Ishikawa (cell line): ENCODE measurements around the gene PARP11.

Experiments
- CEBPB ChIP-seq: IDR thresholded peaks from 2 replicates; pipeline ENCODE4 v1.6.1; 2012
- CREB1 ChIP-seq: IDR thresholded peaks from 2 replicates; pipeline ENCODE4 v1.6.1; 2012; ENCODE audit warnings: low read depth
- EGR1 ChIP-seq: IDR thresholded peaks from 2 replicates; pipeline ENCODE4 v1.6.1; 2012
- EP300 ChIP-seq: IDR thresholded peaks from 2 replicates; pipeline ENCODE4 v1.6.1; 2012; ENCODE audit warnings: borderline replicate concordance
- FOXM1 ChIP-seq: IDR thresholded peaks from 2 replicates; pipeline ENCODE4 v1.6.1; 2012; ENCODE audit warnings: low read depth, borderline replicate concordance
- MAX ChIP-seq: IDR thresholded peaks from 2 replicates; pipeline ENCODE4 v1.6.1; 2012
- NFIC ChIP-seq: IDR thresholded peaks from 2 replicates; pipeline ENCODE4 v1.6.1; 2012
- RAD21 ChIP-seq: IDR thresholded peaks from 2 replicates; pipeline ENCODE4 v1.6.1; 2012; ENCODE audit warnings: low read depth
- TAF1 ChIP-seq: IDR thresholded peaks from 2 replicates; pipeline ENCODE4 v1.6.1; 2012; ENCODE audit warnings: low read depth, mild to moderate bottlenecking
- TCF12 ChIP-seq: IDR thresholded peaks from 2 replicates; pipeline ENCODE4 v1.6.1; 2012; ENCODE audit warnings: low read depth
- TEAD4 ChIP-seq: IDR thresholded peaks from 2 replicates; pipeline ENCODE4 v1.6.1; 2012
- USF1 ChIP-seq: IDR thresholded peaks from 2 replicates; pipeline ENCODE4 v1.6.1; 2012
- YY1 ChIP-seq: IDR thresholded peaks from 2 replicates; pipeline ENCODE4 v1.6.1; 2012; ENCODE audit warnings: low read depth
- ZBTB7A ChIP-seq: IDR thresholded peaks from 2 replicates; pipeline ENCODE4 v1.6.1; 2012; ENCODE audit warnings: low read depth
- TF ChIP-seq, protein P1 (sequence below): IDR thresholded peaks from 2 replicates; pipeline ENCODE4 v1.6.1; 2012; ENCODE audit warnings: low read depth, mild to moderate bottlenecking

The PARP11 gene

DNA sequence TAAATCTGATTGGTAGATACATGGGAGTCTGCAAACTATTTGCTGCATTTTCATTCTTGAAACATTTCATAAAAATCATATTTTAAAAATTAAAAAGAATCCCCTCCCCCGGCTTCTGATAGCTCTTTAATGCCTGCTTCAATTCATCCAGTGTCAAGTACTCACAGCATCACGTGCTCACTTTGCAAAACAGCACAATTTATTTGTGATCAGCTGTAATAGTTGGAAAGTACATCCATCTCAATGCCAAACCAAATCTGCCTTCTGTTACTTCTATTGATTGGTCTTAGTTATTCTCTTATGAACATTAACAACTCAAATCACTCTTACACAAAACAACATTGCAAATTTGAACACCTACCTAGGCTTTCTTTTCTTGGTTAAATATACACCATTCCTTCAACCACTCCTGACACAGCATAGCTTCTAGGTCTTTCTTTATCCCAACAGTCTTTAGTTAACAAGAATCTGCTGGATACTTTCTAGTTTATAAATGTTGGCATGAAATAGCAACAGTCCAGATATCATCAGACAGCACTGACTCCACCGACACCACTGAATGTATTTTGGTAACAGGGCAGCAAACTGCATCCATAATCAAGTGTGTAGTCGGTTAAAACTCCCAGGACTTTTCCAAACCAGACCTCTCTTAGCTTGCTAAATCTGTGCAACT, 58.0 kb downstream of the PARP11 start:
- TF ChIP-seq CEBPB (no peak), EP300 (no peak), NFIC (no peak), MAX (no peak), YY1 (no peak), TCF12 (no peak), EGR1 (no peak), FOXM1 (no peak), USF1 (no peak), TEAD4 (no peak), TAF1 (no peak), RAD21 (no peak), ZBTB7A (no peak), CREB1 (no peak)
- TF ChIP-seq, protein P1, sequence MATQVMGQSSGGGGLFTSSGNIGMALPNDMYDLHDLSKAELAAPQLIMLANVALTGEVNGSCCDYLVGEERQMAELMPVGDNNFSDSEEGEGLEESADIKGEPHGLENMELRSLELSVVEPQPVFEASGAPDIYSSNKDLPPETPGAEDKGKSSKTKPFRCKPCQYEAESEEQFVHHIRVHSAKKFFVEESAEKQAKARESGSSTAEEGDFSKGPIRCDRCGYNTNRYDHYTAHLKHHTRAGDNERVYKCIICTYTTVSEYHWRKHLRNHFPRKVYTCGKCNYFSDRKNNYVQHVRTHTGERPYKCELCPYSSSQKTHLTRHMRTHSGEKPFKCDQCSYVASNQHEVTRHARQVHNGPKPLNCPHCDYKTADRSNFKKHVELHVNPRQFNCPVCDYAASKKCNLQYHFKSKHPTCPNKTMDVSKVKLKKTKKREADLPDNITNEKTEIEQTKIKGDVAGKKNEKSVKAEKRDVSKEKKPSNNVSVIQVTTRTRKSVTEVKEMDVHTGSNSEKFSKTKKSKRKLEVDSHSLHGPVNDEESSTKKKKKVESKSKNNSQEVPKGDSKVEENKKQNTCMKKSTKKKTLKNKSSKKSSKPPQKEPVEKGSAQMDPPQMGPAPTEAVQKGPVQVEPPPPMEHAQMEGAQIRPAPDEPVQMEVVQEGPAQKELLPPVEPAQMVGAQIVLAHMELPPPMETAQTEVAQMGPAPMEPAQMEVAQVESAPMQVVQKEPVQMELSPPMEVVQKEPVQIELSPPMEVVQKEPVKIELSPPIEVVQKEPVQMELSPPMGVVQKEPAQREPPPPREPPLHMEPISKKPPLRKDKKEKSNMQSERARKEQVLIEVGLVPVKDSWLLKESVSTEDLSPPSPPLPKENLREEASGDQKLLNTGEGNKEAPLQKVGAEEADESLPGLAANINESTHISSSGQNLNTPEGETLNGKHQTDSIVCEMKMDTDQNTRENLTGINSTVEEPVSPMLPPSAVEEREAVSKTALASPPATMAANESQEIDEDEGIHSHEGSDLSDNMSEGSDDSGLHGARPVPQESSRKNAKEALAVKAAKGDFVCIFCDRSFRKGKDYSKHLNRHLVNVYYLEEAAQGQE = no peak

DNA sequence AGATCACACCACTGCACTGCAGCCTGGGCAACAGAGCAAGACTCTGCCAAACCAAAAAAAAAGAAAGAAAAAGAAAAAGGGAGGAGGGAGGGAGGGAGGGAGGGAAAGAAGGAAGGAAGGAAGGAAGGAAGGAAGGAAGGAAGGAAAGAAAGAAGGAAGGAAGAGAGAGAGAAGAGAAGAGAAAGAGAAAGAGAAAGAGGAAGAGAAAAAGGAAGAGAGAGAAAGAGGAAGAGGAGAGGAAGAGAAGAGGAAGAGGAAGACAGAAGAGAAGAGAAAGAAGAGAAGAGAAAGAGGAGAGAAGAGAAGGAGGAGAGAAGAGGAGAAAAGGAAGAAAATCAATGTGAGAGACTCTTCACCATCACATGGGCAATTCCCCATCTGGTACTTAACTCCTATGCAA, 62.7 kb downstream of the PARP11 start:
- TF ChIP-seq TEAD4 = no peak
- TF ChIP-seq USF1 = no peak
- TF ChIP-seq CREB1 = no peak
- no peak for TF ChIP-seq ZBTB7A
- TF ChIP-seq CEBPB = no peak
- no peak for TF ChIP-seq FOXM1
- TF ChIP-seq, protein P1 = no peak
- no peak for TF ChIP-seq NFIC
- TF ChIP-seq RAD21 = no peak
- no peak for TF ChIP-seq TCF12
- no peak for TF ChIP-seq EGR1
- no peak for TF ChIP-seq YY1
- no peak for TF ChIP-seq TAF1
- TF ChIP-seq EP300 = no peak
- TF ChIP-seq MAX = no peak

DNA sequence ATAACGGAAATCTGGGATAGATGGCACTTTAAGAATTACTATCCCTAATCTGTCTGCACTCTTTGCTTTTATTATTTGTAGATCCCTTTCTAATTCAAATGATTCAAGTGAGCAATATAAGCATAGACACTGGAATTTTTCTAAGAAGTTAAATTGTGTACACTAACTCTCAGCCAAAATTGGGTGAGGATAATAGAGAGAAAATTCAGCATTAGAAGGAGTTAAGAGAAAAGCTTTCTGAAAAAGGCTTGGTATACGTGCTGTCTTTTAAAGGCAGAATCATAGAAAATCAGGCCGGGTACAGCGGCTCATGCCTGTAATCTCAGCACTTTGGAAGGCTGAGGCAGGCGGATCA, 63.2 kb downstream of the PARP11 start:
- TF ChIP-seq TAF1 (no peak), CEBPB (no peak), EGR1 (no peak), TEAD4 (no peak), CREB1 (no peak), EP300 (no peak), YY1 (no peak), RAD21 (no peak), ZBTB7A (no peak), FOXM1 (no peak)
- TF ChIP-seq, protein P1 = no peak

- TF ChIP-seq USF1 (no peak), EGR1 (no peak), YY1 (no peak), CREB1 (no peak), MAX (no peak), RAD21 (no peak), CEBPB (no peak), EP300 (no peak)
Observed at GRCh38 chr12:3809357-3810015, 63.7 kb downstream of the PARP11 start.
